ENCODE measurements around the gene POU6F2. TPM values are rescaled to one million over a fixed set of nuclear protein-coding genes. Genes with fewer than 3 reads are reported as not detected.

Gene POU6F2
- total and polyA plus RNA-seq, 2 donors, result 0.05 to 0.07 TPM

GRCh38 chr7:39429421-39429820 is 451.7 kb downstream of the POU6F2 start:
- no peak for DNase-seq (ENCODE audit: low read depth in 6 of 9, low spot score in 9 of 9)
- Histone ChIP-seq H3K9me3 (ENCODE audit: control insufficient read depth in 2 of 2, insufficient read depth in 1 of 2, low read length in 1 of 2) (no peaks in the 10 kb centered on the region), H3K4me3 (ENCODE audit: low read length in 2 of 2) (no peak overlapping the region), H3K27me3 (ENCODE audit: control insufficient read depth in 2 of 2, insufficient read depth in 1 of 2, low read length in 1 of 2) (no peaks in the 10 kb centered on the region), H3K36me3 (ENCODE audit: control insufficient read depth in 2 of 2, insufficient read depth in 2 of 2, low read length in 1 of 2) (no peaks in the 10 kb centered on the region), H3K4me1 (ENCODE audit: control insufficient read depth in 2 of 2, insufficient read depth in 2 of 2, low read length in 2 of 2) (no peaks in the 10 kb centered on the region), H3K27ac (ENCODE audit: low read depth in 1 of 2, low read length in 1 of 2) (no peak overlapping the region)
- 95% methylated on average over 2 of the region's 2 CpGs for WGBS

GRCh38 chr7:39430441-39430840 is 452.7 kb downstream of the POU6F2 start:
- WGBS, result 97% methylated on average over 6 of the region's 6 CpGs
- no peak for DNase-seq (ENCODE audit: low read depth in 6 of 9, low spot score in 9 of 9)

DNA sequence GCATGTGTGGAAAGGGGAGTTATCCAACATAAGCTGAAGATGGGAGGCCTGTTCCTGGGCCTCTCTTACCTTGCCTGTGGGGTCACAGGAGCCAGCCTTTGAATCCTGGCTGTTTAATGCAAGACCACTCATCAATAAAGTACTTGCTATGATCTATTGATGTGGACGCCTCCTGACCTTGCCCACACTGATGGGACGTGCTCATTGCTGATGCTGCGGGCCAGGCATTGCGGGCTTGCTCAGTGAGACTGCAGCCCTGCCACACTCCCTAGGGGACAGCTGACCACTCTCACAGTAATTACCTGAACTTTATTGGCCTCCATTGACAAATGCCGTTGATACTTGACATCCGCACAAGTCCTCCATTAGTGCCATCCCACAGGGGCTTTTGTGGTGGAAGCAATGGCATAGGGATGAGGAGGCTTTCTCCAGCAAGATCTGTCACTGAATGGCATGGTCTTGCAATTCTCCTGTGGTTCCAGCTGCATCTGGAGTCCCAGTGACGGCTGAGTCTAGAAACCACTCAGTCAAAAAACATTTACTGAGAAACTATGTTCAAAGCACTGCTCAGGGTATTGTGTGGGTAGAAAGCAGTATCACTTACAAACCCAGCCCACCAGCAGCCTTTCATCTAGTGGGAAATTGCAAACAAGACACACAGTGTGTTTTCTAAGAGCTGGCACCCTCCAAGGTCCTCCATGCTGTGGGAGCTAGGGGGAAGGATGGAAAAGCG is 453.4 kb downstream of the POU6F2 start:
- H3K27me3 ChIP-seq (ENCODE audit: control insufficient read depth in 2 of 2, insufficient read depth in 1 of 2, low read length in 1 of 2), result no peaks in the 10 kb centered on the region
- no peaks in the 10 kb centered on the region for H3K9me3 ChIP-seq (ENCODE audit: control insufficient read depth in 2 of 2, insufficient read depth in 1 of 2, low read length in 1 of 2)
- no peaks in the 10 kb centered on the region for H3K4me1 ChIP-seq (ENCODE audit: control insufficient read depth in 2 of 2, insufficient read depth in 2 of 2, low read length in 2 of 2)
- DNase-seq (ENCODE audit: low read depth in 6 of 9, low spot score in 9 of 9), result no peak
- no peak overlapping the region for H3K27ac ChIP-seq (ENCODE audit: low read depth in 1 of 2, low read length in 1 of 2)
- WGBS, result 90% methylated on average over 8 of the region's 8 CpGs
- no peak overlapping the region for H3K4me3 ChIP-seq (ENCODE audit: low read length in 2 of 2)
- H3K36me3 ChIP-seq (ENCODE audit: control insufficient read depth in 2 of 2, insufficient read depth in 2 of 2, low read length in 1 of 2), result no peaks in the 10 kb centered on the region

More at GRCh38 chr7:39430441-39430840, 452.7 kb downstream of the POU6F2 start:
- Histone ChIP-seq H3K27ac (ENCODE audit: low read depth in 1 of 2, low read length in 1 of 2) (no peak overlapping the region), H3K4me1 (ENCODE audit: control insufficient read depth in 2 of 2, insufficient read depth in 2 of 2, low read length in 2 of 2) (no peaks in the 10 kb centered on the region), H3K36me3 (ENCODE audit: control insufficient read depth in 2 of 2, insufficient read depth in 2 of 2, low read length in 1 of 2) (no peaks in the 10 kb centered on the region), H3K27me3 (ENCODE audit: control insufficient read depth in 2 of 2, insufficient read depth in 1 of 2, low read length in 1 of 2) (no peaks in the 10 kb centered on the region), H3K9me3 (ENCODE audit: control insufficient read depth in 2 of 2, insufficient read depth in 1 of 2, low read length in 1 of 2) (no peaks in the 10 kb centered on the region), H3K4me3 (ENCODE audit: low read length in 2 of 2) (no peak overlapping the region)

DNA sequence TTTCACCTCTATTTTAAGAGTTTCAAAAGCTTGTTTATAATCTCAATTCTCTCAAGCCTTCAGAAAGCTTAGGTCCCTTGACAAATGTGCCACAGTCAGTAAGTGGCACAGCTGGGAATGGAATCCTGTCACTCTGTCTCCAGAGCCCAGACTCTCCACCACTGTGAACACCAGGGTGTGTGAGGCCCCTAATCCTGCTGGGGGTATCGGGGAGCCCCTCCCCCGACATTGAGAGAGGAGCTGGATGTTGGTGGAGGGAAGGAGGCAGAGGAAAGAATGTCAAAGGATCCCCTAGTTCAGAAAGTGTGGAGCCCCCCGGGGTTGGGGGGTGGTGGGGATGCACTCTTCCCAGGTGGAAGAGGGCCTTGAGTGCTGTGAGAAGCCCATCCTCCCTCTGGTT is 454.7 kb downstream of the POU6F2 start:
- 94% methylated on average over 3 of the region's 3 CpGs for WGBS

DNA sequence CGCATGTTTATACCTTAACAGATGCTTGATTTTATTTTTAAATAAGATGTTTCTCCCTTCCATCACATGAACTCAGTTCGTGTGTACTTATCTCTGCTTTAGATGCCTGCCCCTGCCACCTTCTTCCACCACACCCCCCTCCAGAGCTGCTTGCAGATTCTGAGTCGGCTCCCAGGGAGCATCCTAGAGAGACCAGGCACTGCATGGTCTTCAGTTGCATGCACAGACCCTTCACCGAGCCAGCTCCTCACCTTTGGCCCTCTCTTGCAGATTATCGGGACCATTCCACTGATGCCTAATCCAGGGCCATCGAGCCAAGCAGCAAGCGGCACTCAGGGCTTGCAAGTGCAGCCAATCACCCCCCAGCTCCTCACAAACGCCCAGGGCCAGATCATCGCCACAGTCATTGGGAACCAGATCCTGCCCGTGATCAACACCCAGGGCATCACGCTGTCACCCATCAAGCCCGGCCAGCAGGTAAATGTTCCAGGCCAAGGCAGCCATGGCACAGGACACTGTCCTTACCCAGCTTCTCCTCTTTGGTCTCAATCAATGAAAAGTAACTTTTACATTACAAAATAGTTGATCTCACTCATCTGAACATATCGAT is 455.2 kb downstream of the POU6F2 start:
- no peak overlapping the region for H3K27ac ChIP-seq (ENCODE audit: low read depth in 1 of 2, low read length in 1 of 2)
- no peaks in the 10 kb centered on the region for H3K9me3 ChIP-seq (ENCODE audit: control insufficient read depth in 2 of 2, insufficient read depth in 1 of 2, low read length in 1 of 2)
- no peak for DNase-seq (ENCODE audit: low read depth in 6 of 9, low spot score in 9 of 9)
- WGBS, result 95% methylated on average over 13 of the region's 13 CpGs
- no peaks in the 10 kb centered on the region for H3K27me3 ChIP-seq (ENCODE audit: control insufficient read depth in 2 of 2, insufficient read depth in 1 of 2, low read length in 1 of 2)
- H3K4me1 ChIP-seq (ENCODE audit: control insufficient read depth in 2 of 2, insufficient read depth in 2 of 2, low read length in 2 of 2), result no peaks in the 10 kb centered on the region
- H3K4me3 ChIP-seq (ENCODE audit: low read length in 2 of 2), result no peak overlapping the region
- H3K36me3 ChIP-seq (ENCODE audit: control insufficient read depth in 2 of 2, insufficient read depth in 2 of 2, low read length in 1 of 2), result no peaks in the 10 kb centered on the region

More for the DNA sequence above, 454.7 kb downstream of the POU6F2 start:
- Histone ChIP-seq H3K9me3 (ENCODE audit: control insufficient read depth in 2 of 2, insufficient read depth in 1 of 2, low read length in 1 of 2) (no peaks in the 10 kb centered on the region), H3K27ac (ENCODE audit: low read depth in 1 of 2, low read length in 1 of 2) (no peak overlapping the region), H3K4me3 (ENCODE audit: low read length in 2 of 2) (no peak overlapping the region), H3K4me1 (ENCODE audit: control insufficient read depth in 2 of 2, insufficient read depth in 2 of 2, low read length in 2 of 2) (no peaks in the 10 kb centered on the region), H3K36me3 (ENCODE audit: control insufficient read depth in 2 of 2, insufficient read depth in 2 of 2, low read length in 1 of 2) (no peaks in the 10 kb centered on the region), H3K27me3 (ENCODE audit: control insufficient read depth in 2 of 2, insufficient read depth in 1 of 2, low read length in 1 of 2) (no peaks in the 10 kb centered on the region)
- DNase-seq (ENCODE audit: low read depth in 6 of 9, low spot score in 9 of 9), result no peak

DNA sequence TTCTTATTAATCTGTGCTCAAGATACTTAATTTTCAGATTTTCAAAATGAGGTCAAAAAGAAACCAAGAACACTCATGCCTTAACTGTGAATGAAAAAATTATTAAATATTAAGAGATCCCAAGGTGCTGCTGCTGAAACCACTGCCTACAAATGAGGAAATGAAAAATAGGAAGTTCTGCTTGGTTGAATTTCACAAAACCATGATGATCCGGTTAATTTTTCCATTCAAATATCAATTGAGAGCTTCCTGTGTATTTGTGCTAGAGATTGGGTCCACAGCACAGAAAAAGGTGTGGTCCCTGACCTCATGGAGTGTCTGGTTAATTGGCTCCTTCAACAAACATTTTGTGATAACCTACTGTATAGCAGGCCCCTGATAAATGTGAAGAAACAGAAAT is 455.8 kb downstream of the POU6F2 start:
- Histone ChIP-seq H3K4me1 (ENCODE audit: control insufficient read depth in 2 of 2, insufficient read depth in 2 of 2, low read length in 2 of 2) (no peaks in the 10 kb centered on the region), H3K27ac (ENCODE audit: low read depth in 1 of 2, low read length in 1 of 2) (no peak overlapping the region), H3K9me3 (ENCODE audit: control insufficient read depth in 2 of 2, insufficient read depth in 1 of 2, low read length in 1 of 2) (no peaks in the 10 kb centered on the region), H3K4me3 (ENCODE audit: low read length in 2 of 2) (no peak overlapping the region), H3K27me3 (ENCODE audit: control insufficient read depth in 2 of 2, insufficient read depth in 1 of 2, low read length in 1 of 2) (no peaks in the 10 kb centered on the region), H3K36me3 (ENCODE audit: control insufficient read depth in 2 of 2, insufficient read depth in 2 of 2, low read length in 1 of 2) (no peaks in the 10 kb centered on the region)
- WGBS, result 16% methylated on average over 1 of the region's 1 CpG
- DNase-seq (ENCODE audit: low read depth in 6 of 9, low spot score in 9 of 9), result no peak

DNA sequence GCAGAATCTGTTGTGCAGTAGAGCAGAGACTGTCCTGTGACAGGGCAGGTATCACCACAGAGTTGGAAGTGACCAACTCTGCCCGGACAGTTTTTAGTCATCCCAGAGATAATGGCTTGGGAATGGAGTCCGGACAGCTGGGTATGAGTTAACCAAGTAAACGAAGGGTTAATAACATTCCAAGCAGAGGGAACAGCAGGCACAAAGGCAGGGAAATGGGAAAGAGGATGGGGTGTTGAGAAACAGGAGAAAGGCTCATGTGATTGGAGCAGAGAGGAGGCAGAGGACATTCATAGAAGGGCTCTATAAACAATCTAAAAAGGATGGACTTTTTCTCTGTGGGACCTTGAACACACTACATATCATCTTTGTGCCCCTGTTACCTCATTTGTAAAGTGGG is 456.3 kb downstream of the POU6F2 start:
- no peak overlapping the region for H3K4me3 ChIP-seq (ENCODE audit: low read length in 2 of 2)
- WGBS, result 87% methylated on average over 3 of the region's 3 CpGs

DNA sequence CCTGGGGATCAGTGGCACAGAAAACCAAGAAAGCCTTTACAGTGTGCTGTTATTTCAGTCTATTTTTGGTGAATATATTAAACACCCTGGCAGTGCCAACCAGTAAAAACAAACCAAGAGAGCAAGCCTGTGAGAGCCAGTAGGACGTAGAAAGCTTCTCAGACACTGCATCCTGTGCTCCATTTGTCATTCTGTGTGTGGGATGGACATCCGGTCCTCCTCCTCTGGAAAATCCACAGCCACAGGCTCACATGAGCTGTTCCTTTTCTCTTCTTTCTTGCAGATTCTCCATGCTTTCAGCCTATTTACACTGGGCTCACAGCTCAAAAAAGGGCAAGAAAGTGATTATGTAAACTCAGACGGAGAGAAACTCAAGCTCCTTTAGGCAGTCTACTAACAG is 468.8 kb downstream of the POU6F2 start:
- Histone ChIP-seq H3K4me1 (ENCODE audit: control insufficient read depth in 2 of 2, insufficient read depth in 2 of 2, low read length in 2 of 2) (no peaks in the 10 kb centered on the region), H3K4me3 (ENCODE audit: low read length in 2 of 2) (no peak overlapping the region), H3K36me3 (ENCODE audit: control insufficient read depth in 2 of 2, insufficient read depth in 2 of 2, low read length in 1 of 2) (no peaks in the 10 kb centered on the region), H3K27me3 (ENCODE audit: control insufficient read depth in 2 of 2, insufficient read depth in 1 of 2, low read length in 1 of 2) (no peaks in the 10 kb centered on the region), H3K27ac (ENCODE audit: low read depth in 1 of 2, low read length in 1 of 2) (no peak overlapping the region), H3K9me3 (ENCODE audit: control insufficient read depth in 2 of 2, insufficient read depth in 1 of 2, low read length in 1 of 2) (no peaks in the 10 kb centered on the region)
- no peak for DNase-seq (ENCODE audit: low read depth in 6 of 9, low spot score in 9 of 9)
- WGBS, result 95% methylated on average over 3 of the region's 3 CpGs

More for the DNA sequence above, 456.3 kb downstream of the POU6F2 start:
- no peak for DNase-seq (ENCODE audit: low read depth in 6 of 9, low spot score in 9 of 9)
- H3K27ac ChIP-seq (ENCODE audit: low read depth in 1 of 2, low read length in 1 of 2), result no peak overlapping the region
- no peaks in the 10 kb centered on the region for H3K36me3 ChIP-seq (ENCODE audit: control insufficient read depth in 2 of 2, insufficient read depth in 2 of 2, low read length in 1 of 2)
- H3K27me3 ChIP-seq (ENCODE audit: control insufficient read depth in 2 of 2, insufficient read depth in 1 of 2, low read length in 1 of 2), result no peaks in the 10 kb centered on the region
- no peaks in the 10 kb centered on the region for H3K4me1 ChIP-seq (ENCODE audit: control insufficient read depth in 2 of 2, insufficient read depth in 2 of 2, low read length in 2 of 2)
- H3K9me3 ChIP-seq (ENCODE audit: control insufficient read depth in 2 of 2, insufficient read depth in 1 of 2, low read length in 1 of 2), result no peaks in the 10 kb centered on the region

- H3K4me1 ChIP-seq (ENCODE audit: control insufficient read depth in 2 of 2, insufficient read depth in 2 of 2, low read length in 2 of 2), result no peaks in the 10 kb centered on the region
These were observed 474.2 kb downstream of the POU6F2 start for GRCh38 chr7:39451901-39452300.

More at GRCh38 chr7:39451901-39452300, 474.2 kb downstream of the POU6F2 start:
- Histone ChIP-seq H3K9me3 (ENCODE audit: control insufficient read depth in 2 of 2, insufficient read depth in 1 of 2, low read length in 1 of 2) (no peaks in the 10 kb centered on the region), H3K27ac (ENCODE audit: low read depth in 1 of 2, low read length in 1 of 2) (no peak overlapping the region), H3K4me3 (ENCODE audit: low read length in 2 of 2) (no peak overlapping the region), H3K27me3 (ENCODE audit: control insufficient read depth in 2 of 2, insufficient read depth in 1 of 2, low read length in 1 of 2) (no peaks in the 10 kb centered on the region), H3K36me3 (ENCODE audit: control insufficient read depth in 2 of 2, insufficient read depth in 2 of 2, low read length in 1 of 2) (no peaks in the 10 kb centered on the region)
- 86% methylated on average over 3 of the region's 3 CpGs for WGBS
- no peak for DNase-seq (ENCODE audit: low read depth in 6 of 9, low spot score in 9 of 9)
